MM.1S (cell line): ENCODE data around the gene DNAJC18.

Experiments used
- CTCF ChIP-seq: fragments of 300-600 bp; sonication (generic); IDR thresholded peaks from 2 replicates; pipeline ENCODE4 v1.5.1; 2016; ENCODE audit warnings: antibody characterized with exemption, low read length, mixed read lengths
- EZH2 ChIP-seq: fragments of 300-600 bp; sonication (generic); optimal IDR thresholded peaks from 2 replicates; pipeline ENCODE3; 2017; ENCODE audit warnings: low read depth, mild to moderate bottlenecking, antibody characterized with exemption, low read length, mixed read lengths
- EZH2phosphoT487 ChIP-seq: fragments of 300-600 bp; sonication (generic); IDR thresholded peaks from 2 replicates; pipeline ENCODE4 v1.6.1; 2018; ENCODE audit warnings: antibody characterized with exemption, low read length

- TF ChIP-seq CTCF = peak; percentile 81
- no peak for TF ChIP-seq EZH2
- TF ChIP-seq EZH2phosphoT487 = no peak
Measured at GRCh38 chr5:139394123-139394653, 45.1 kb downstream of the DNAJC18 start.
